B cell (primary cell): ENCODE data around the gene CLN6.

ENCODE experiments used
- CTCF ChIP-seq: fragments of 200-600 bp; IDR thresholded peaks from one replicate; pipeline ENCODE4 v1.8.0; 2022; ENCODE audit warnings: antibody characterized with exemption, mild to moderate bottlenecking
- EZH2 ChIP-seq: IDR thresholded peaks from 2 replicates; pipeline ENCODE4 v1.6.1; 2012; ENCODE audit warnings: borderline replicate concordance, low read depth, mild to moderate bottlenecking, moderate library complexity, low read length; ENCODE audit not compliant: insufficient read depth, poor library complexity, severe bottlenecking

- TF ChIP-seq CTCF (no peak), EZH2 (no peak)
Observed at GRCh38 chr15:68239025-68239424, 9.5 kb upstream of the CLN6 start.
